ENCODE data around the gene PTPN7. TPM values are rescaled to one million over a fixed set of nuclear protein-coding genes. Genes with fewer than 3 reads are reported as not detected.

Gene PTPN7
- total RNA-seq, 4 donors from 2014 or later = 1.9 to 5.5 (median 3.1) TPM

DNA sequence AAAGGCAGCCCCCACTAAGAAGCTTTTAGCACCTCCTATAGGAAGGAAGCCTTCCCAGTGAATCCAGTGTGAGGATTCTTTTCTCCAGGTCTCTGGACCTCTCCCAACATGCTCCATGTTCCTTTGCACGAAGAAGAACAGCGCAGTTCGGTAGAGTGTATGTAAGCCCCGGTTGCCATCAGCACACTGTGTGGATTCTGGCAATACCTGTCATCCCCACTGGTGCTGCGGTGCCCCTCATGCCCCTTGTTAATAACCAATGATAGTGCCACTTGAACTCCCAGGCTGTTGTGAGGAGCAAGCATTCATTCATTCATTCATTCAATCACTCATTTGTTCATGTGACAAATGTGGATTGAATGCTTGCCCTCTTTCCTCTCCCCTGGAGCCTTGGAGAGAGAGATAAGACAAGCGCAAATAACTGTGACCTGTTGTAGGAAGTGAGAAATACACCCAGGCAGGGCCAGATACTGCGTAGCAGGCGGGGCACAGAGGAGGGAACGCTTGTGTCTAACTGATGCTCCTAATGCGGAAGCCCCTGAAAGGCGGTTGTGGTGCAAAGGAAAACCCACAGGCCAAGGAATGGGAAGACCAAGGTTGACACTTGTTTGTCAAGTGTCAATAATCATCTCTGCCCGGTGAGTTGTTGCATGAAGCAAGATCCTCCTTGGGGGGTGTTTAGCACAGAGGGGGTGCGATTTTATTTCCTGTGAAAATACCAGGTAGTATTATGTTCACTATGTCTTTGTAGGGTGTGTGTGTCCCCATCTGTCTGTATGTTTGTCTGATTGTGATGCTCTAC, 43.0 kb upstream of the PTPN7 start:
- H3K4me1 ChIP-seq = peaks cover 12 to 31% (median 14%) of the 10 kb centered on the region in 3 donors
- intact Hi-C loops (cut with DNase I) = no loop called here
- H3K9me3 ChIP-seq = no peaks in the 10 kb centered on the region
- TF ChIP-seq POLR2A (IDR thresholded peaks at IDR 0.05) = no peak
- TF ChIP-seq, protein P1, sequence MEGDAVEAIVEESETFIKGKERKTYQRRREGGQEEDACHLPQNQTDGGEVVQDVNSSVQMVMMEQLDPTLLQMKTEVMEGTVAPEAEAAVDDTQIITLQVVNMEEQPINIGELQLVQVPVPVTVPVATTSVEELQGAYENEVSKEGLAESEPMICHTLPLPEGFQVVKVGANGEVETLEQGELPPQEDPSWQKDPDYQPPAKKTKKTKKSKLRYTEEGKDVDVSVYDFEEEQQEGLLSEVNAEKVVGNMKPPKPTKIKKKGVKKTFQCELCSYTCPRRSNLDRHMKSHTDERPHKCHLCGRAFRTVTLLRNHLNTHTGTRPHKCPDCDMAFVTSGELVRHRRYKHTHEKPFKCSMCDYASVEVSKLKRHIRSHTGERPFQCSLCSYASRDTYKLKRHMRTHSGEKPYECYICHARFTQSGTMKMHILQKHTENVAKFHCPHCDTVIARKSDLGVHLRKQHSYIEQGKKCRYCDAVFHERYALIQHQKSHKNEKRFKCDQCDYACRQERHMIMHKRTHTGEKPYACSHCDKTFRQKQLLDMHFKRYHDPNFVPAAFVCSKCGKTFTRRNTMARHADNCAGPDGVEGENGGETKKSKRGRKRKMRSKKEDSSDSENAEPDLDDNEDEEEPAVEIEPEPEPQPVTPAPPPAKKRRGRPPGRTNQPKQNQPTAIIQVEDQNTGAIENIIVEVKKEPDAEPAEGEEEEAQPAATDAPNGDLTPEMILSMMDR (IDR thresholded peaks at IDR 0.05) = no peak
- DNase-seq = no peak
- WGBS, 2 donors = 80 to 82% methylated on average over 13 of the region's 13 CpGs
- no peak overlapping the region for H3K27ac ChIP-seq
- H3K27me3 ChIP-seq = peaks cover 0 to 51% (median 0%) of the 10 kb centered on the region in 4 donors
- H3K36me3 ChIP-seq = no peaks in the 10 kb centered on the region
- no peak overlapping the region for H3K4me3 ChIP-seq

DNA sequence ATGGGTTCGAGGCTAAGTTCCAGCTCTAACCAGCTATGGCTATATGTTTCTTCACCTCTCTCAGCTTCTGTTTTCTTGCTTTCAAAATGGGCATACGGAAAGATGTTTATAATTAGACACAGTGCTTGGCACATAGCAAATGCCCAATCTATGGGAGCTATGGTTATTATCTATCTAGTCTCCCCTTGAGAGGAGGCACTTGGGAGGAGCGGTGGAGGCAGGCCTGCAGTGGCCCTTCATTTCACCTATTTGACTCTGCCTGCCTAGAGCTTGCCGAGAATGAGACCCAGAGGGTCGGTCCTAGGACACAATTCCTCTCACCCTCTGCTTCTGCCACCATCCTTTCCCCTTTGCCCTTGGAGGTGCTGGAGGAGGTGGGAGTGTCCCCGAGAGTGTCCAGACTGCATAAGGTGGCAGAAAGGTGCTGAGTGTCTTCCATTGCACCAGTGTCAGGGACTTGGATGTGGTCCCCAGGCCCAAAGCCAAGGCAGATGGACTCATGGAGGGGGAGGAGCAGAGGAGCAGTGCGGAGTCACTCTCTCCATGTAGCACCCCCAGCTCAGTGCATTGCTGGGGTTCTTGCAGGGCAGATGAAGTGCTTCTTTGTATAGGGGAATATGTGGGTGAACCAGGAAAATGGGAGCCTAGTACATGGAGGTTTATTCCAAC, 42.2 kb upstream of the PTPN7 start:
- peaks cover 12 to 31% (median 14%) of the 10 kb centered on the region in 3 donors for H3K4me1 ChIP-seq
- no peak overlapping the region for H3K4me3 ChIP-seq
- DNase-seq = no peak
- 74 to 83% methylated on average over 5 to 6 of the region's 7 CpGs for WGBS, 2 donors
- intact Hi-C loops (cut with DNase I) = no loop called here
- TF ChIP-seq, protein P1 (IDR thresholded peaks at IDR 0.05) = no peak
- no peak for TF ChIP-seq POLR2A (IDR thresholded peaks at IDR 0.05)
- no peaks in the 10 kb centered on the region for H3K9me3 ChIP-seq
- no peak overlapping the region for H3K27ac ChIP-seq
- no peaks in the 10 kb centered on the region for H3K36me3 ChIP-seq
- peaks cover 0 to 51% (median 0%) of the 10 kb centered on the region in 4 donors for H3K27me3 ChIP-seq

DNA sequence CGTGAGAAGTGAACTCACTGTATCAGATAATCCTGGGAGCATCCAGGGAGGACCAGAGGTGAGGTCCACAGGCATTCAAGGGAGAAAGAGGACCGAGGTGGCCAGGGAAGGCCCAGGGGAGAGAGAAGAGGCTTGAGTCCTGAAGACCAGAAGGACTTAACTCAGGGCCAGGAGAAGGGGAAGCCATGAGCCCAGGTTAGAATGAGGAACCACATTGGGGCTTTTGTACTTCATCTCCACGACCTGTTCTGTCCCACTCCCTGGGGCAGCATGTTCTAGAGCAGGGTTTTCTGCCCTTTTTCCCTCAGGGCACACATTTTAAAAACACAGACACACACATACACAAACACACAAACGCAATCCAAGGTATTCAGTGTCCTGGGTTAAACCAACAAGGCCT, 41.6 kb upstream of the PTPN7 start:
- no peak for DNase-seq
- peaks cover 12 to 26% (median 14%) of the 10 kb centered on the region in 3 donors for H3K4me1 ChIP-seq
- no peaks in the 10 kb centered on the region for H3K9me3 ChIP-seq
- no peaks in the 10 kb centered on the region for H3K36me3 ChIP-seq
- WGBS, 2 donors = 53 to 66% methylated on average over 3 to 4 of the region's 4 CpGs
- no peak overlapping the region for H3K4me3 ChIP-seq
- H3K27me3 ChIP-seq = peaks cover 0 to 52% (median 0%) of the 10 kb centered on the region in 4 donors
- intact Hi-C loops (cut with DNase I) = no loop called here
- no peak overlapping the region for H3K27ac ChIP-seq
- TF ChIP-seq POLR2A (IDR thresholded peaks at IDR 0.05) = no peak

DNA sequence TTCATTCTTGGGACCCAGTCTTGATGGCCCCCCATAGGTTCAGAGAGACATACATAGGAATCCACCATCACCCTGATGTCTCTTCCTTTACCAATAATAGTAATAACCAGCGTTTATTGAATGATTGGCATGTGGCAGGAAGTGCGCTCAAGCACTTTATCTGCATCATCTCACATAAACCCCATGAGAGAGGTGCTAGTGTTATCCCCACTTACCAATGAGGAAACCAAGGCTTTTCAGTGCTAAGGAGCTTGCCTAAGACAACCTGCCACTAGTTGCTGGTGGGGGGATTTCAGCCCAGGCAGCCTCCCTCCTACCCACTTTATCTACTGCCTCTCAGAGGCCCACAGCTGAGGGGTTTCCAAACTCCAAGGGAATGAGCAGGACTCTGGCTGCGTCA, 40.9 kb upstream of the PTPN7 start:
- Histone ChIP-seq H3K9me3 (no peaks in the 10 kb centered on the region), H3K36me3 (no peaks in the 10 kb centered on the region), H3K27me3 (peaks cover 0 to 57% (median 0%) of the 10 kb centered on the region in 4 donors), H3K27ac (no peak overlapping the region), H3K4me3 (no peak overlapping the region), H3K4me1 (peaks cover 12 to 26% (median 14%) of the 10 kb centered on the region in 3 donors)
- DNase-seq = no peak
- 63 to 74% methylated on average over 2 to 3 of the region's 3 CpGs for WGBS, 2 donors
- TF ChIP-seq, protein P1 (IDR thresholded peaks at IDR 0.05) = no peak
- TF ChIP-seq POLR2A (IDR thresholded peaks at IDR 0.05) = no peak
- intact Hi-C loops (cut with DNase I) = no loop called here

DNA sequence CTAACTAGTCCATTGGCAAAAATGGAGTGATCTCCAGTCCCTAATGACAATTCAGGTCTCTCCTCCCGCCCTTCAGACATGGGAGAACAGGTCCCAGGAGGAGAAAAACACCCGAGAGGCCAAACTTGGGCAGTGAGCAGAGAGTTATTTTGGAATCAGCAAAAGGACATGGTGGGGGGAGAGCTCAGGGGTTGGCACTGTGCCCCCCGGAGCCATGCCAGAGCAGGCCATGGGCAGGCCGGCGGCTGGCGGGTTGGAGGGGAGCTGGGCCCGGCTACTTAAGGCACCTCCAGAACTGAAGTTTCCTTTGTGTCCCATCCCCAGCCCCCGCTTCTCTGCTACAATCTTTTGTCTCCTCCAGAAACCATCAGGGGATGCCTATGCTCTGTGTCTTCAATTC, 40.3 kb upstream of the PTPN7 start:
- DNase-seq = no peak
- Histone ChIP-seq H3K27ac (peak overlapping the region in 3 of 4 donors; percentile 16 to 42 (median 26)), H3K27me3 (peaks cover 0 to 63% (median 0%) of the 10 kb centered on the region in 4 donors), H3K9me3 (no peaks in the 10 kb centered on the region), H3K36me3 (no peaks in the 10 kb centered on the region), H3K4me3 (no peak overlapping the region), H3K4me1 (peaks cover 12 to 26% (median 14%) of the 10 kb centered on the region in 3 donors)
- intact Hi-C loops (cut with DNase I) = no loop called here
- 31 to 43% methylated on average over 5 to 6 of the region's 8 CpGs for WGBS, 2 donors
- TF ChIP-seq, protein P1 (IDR thresholded peaks at IDR 0.05) = no peak
- no peak for TF ChIP-seq POLR2A (IDR thresholded peaks at IDR 0.05)
